22Rv1 (cell line): ENCODE data around the gene KAT8.

Experiments used
- ZFX ChIP-seq: fragments of 450-650 bp; IDR thresholded peaks from 2 replicates; pipeline ENCODE4 v1.6.1; 2017; ENCODE audit warnings: antibody characterized with exemption, borderline replicate concordance
- TF ChIP-seq, protein P1 (sequence below): fragments of 450-650 bp; IDR thresholded peaks from 2 replicates; pipeline ENCODE4 v1.5.1; 2017; ENCODE audit warnings: mild to moderate bottlenecking

DNA sequence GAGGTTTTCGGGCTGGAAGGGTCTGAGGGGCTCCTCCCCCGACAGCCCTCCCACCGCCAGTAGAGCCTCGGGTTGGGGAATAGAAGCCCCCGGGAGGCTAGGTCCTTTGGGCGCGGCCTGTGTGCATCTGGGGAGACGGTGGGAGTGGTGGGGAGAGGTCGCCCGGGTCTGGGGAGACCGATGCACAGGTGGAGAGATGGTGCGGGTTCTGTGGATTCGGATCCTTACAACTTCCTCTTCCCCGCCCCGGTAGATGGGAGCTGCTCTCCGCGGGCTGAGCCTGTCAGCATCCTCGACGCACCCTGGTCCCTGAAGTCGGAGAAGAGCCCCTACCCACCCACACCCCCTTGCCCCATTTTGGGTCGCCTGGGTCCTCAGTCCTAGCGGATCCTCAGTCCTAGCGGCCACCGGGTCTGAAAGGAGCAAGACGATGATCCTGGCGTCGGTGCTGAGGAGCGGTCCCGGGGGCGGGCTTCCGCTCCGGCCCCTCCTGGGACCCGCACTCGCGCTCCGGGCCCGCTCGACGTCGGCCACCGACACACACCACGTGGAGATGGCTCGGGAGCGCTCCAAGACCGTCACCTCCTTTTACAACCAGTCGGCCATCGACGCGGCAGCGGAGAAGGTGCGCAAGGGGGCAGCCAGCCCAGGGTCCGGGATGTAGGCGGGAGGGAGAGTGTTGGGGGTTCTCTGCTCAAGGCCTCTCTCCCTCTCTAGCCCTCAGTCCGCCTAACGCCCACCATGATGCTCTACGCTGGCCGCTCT is 8.5 kb upstream of the KAT8 start:
- TF ChIP-seq, protein P1, sequence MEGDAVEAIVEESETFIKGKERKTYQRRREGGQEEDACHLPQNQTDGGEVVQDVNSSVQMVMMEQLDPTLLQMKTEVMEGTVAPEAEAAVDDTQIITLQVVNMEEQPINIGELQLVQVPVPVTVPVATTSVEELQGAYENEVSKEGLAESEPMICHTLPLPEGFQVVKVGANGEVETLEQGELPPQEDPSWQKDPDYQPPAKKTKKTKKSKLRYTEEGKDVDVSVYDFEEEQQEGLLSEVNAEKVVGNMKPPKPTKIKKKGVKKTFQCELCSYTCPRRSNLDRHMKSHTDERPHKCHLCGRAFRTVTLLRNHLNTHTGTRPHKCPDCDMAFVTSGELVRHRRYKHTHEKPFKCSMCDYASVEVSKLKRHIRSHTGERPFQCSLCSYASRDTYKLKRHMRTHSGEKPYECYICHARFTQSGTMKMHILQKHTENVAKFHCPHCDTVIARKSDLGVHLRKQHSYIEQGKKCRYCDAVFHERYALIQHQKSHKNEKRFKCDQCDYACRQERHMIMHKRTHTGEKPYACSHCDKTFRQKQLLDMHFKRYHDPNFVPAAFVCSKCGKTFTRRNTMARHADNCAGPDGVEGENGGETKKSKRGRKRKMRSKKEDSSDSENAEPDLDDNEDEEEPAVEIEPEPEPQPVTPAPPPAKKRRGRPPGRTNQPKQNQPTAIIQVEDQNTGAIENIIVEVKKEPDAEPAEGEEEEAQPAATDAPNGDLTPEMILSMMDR: no peak
- no peak for TF ChIP-seq ZFX
